Measurements from ENCODE around the gene EXOSC10. TPM values are rescaled to one million over a fixed set of nuclear protein-coding genes. Genes with fewer than 3 reads are reported as not detected.
"Not testable (repeated sequence)": the region's sequence is repeated elsewhere in the genome, so short reads cannot be mapped to it uniquely, and the experiment has no call there.

The EXOSC10 gene
- total and polyA plus RNA-seq, 4 donors: 16.9 to 90.5 (median 49.6) TPM

GRCh38 chr1:11026052-11026451, 73.6 kb downstream of the EXOSC10 start:
- intact Hi-C loops (cut with DNase I): no loop called here
- WGBS, 2 donors: 50 to 59% methylated on average over 1 of the region's 1 CpG
- H3K9me3 ChIP-seq (ENCODE audit: control insufficient read depth, low read length): no peaks in the 10 kb centered on the region
- H3K27ac ChIP-seq (ENCODE audit: low read depth in 1 of 2, low read length in 2 of 2): no peak overlapping the region
- no peaks in the 10 kb centered on the region for H3K27me3 ChIP-seq (ENCODE audit: control insufficient read depth in 1 of 2, insufficient read depth in 2 of 2, low read length in 1 of 2)
- no peaks in the 10 kb centered on the region for H3K4me1 ChIP-seq (ENCODE audit: control insufficient read depth in 1 of 2, insufficient read depth in 2 of 2, low read length in 2 of 2)
- DNase-seq (no peak), ATAC-seq (ENCODE audit: low FRiP score) (no peak)
- H3K4me3 ChIP-seq (ENCODE audit: low read length in 2 of 2): no peak overlapping the region
- peaks cover 0 to 12% of the 10 kb centered on the region in 2 donors for H3K36me3 ChIP-seq (ENCODE audit: control insufficient read depth in 1 of 2, insufficient read depth in 2 of 2, low read length in 1 of 2)

DNA sequence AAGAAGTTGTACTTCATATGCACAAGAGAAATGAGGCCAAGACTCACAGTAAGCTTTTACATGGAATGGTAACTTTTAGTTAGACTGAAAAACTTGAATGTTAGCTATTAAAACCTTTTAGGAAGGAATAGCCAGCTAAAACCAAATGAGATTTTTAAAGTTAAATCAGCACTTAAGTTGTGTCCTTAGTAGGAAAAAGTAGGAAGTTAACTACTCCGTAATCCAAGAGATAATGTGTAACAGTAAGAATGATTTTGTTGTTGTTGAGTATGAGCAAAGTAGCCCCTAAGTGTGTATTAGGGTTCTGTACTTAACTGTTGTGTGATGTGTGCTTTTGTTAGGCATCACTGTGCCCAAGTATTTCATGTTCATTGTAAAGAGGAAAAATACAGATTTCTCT, 74.1 kb downstream of the EXOSC10 start:
- DNase-seq: no peak
- Histone ChIP-seq H3K27ac (ENCODE audit: low read depth in 1 of 2, low read length in 2 of 2) (no peak overlapping the region), H3K9me3 (ENCODE audit: control insufficient read depth, low read length) (no peaks in the 10 kb centered on the region), H3K27me3 (ENCODE audit: control insufficient read depth in 1 of 2, insufficient read depth in 2 of 2, low read length in 1 of 2) (no peaks in the 10 kb centered on the region), H3K4me1 (ENCODE audit: control insufficient read depth in 1 of 2, insufficient read depth in 2 of 2, low read length in 2 of 2) (no peaks in the 10 kb centered on the region), H3K4me3 (ENCODE audit: low read length in 2 of 2) (no peak overlapping the region), H3K36me3 (ENCODE audit: control insufficient read depth in 1 of 2, insufficient read depth in 2 of 2, low read length in 1 of 2) (peaks cover 0 to 12% of the 10 kb centered on the region in 2 donors)
- no peak for ATAC-seq (ENCODE audit: low FRiP score)
- 73 to 82% methylated on average over 1 of the region's 1 CpG for WGBS, 2 donors
- intact Hi-C loops (cut with DNase I): no loop called here

DNA sequence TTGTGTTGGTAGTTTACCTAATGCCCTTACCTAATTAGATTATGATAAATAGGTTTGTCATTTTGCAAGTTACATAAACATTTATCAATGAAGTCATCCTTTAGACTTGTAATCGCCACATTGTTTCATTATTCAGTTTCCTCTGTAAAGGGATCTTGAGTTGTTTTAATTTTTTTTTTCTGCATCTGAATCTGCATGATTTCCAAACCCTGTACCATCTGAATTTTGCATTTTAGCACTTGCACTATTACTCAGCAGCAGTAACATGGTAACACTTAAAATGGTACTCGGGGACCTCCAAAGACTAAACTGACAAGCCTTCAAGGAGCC, 74.8 kb downstream of the EXOSC10 start:
- Histone ChIP-seq H3K4me1 (ENCODE audit: control insufficient read depth in 1 of 2, insufficient read depth in 2 of 2, low read length in 2 of 2) (no peaks in the 10 kb centered on the region), H3K9me3 (ENCODE audit: control insufficient read depth, low read length) (no peaks in the 10 kb centered on the region), H3K27ac (ENCODE audit: low read depth in 1 of 2, low read length in 2 of 2) (no peak overlapping the region), H3K4me3 (ENCODE audit: low read length in 2 of 2) (no peak overlapping the region), H3K27me3 (ENCODE audit: control insufficient read depth in 1 of 2, insufficient read depth in 2 of 2, low read length in 1 of 2) (no peaks in the 10 kb centered on the region), H3K36me3 (ENCODE audit: control insufficient read depth in 1 of 2, insufficient read depth in 2 of 2, low read length in 1 of 2) (peaks cover 0 to 11% of the 10 kb centered on the region in 2 donors)
- WGBS, 2 donors: 77 to 80% methylated on average over 2 of the region's 2 CpGs
- DNase-seq (no peak), ATAC-seq (ENCODE audit: low FRiP score) (no peak)
- intact Hi-C loops (cut with DNase I): no loop called here

GRCh38 chr1:11024154-11024873, 75.4 kb downstream of the EXOSC10 start:
- H3K36me3 ChIP-seq (ENCODE audit: control insufficient read depth in 1 of 2, insufficient read depth in 2 of 2, low read length in 1 of 2): peaks cover 0 to 10% of the 10 kb centered on the region in 2 donors
- H3K4me1 ChIP-seq (ENCODE audit: control insufficient read depth in 1 of 2, insufficient read depth in 2 of 2, low read length in 2 of 2): no peaks in the 10 kb centered on the region
- ATAC-seq (ENCODE audit: low FRiP score): no peak
- no peak overlapping the region for H3K4me3 ChIP-seq (ENCODE audit: low read length in 2 of 2)
- no peak for DNase-seq
- intact Hi-C loops (cut with DNase I): no loop called here
- H3K27me3 ChIP-seq (ENCODE audit: control insufficient read depth in 1 of 2, insufficient read depth in 2 of 2, low read length in 1 of 2): no peaks in the 10 kb centered on the region
- 86 to 89% methylated on average over 3 of the region's 3 CpGs for WGBS, 2 donors
- no peak overlapping the region for H3K27ac ChIP-seq (ENCODE audit: low read depth in 1 of 2, low read length in 2 of 2)
- H3K9me3 ChIP-seq (ENCODE audit: control insufficient read depth, low read length): no peaks in the 10 kb centered on the region

GRCh38 chr1:11023201-11023600, 76.5 kb downstream of the EXOSC10 start:
- no peak overlapping the region for H3K4me3 ChIP-seq (ENCODE audit: low read length in 2 of 2)
- H3K36me3 ChIP-seq (ENCODE audit: control insufficient read depth in 1 of 2, insufficient read depth in 2 of 2, low read length in 1 of 2): peaks cover 0 to 10% of the 10 kb centered on the region in 2 donors
- no peaks in the 10 kb centered on the region for H3K9me3 ChIP-seq (ENCODE audit: control insufficient read depth, low read length)
- DNase-seq: no peak
- H3K4me1 ChIP-seq (ENCODE audit: control insufficient read depth in 1 of 2, insufficient read depth in 2 of 2, low read length in 2 of 2): peaks cover 0 to 2% of the 10 kb centered on the region in 2 donors
- intact Hi-C loops (cut with DNase I): no loop called here
- WGBS, 2 donors: 91 to 92% methylated on average over 14 of the region's 14 CpGs
- H3K27ac ChIP-seq (ENCODE audit: low read depth in 1 of 2, low read length in 2 of 2): no peak overlapping the region
- no peak for ATAC-seq (ENCODE audit: low FRiP score)
- H3K27me3 ChIP-seq (ENCODE audit: control insufficient read depth in 1 of 2, insufficient read depth in 2 of 2, low read length in 1 of 2): no peaks in the 10 kb centered on the region

- intact Hi-C loops (cut with DNase I): no loop called here
- Histone ChIP-seq H3K36me3 (ENCODE audit: control insufficient read depth in 1 of 2, insufficient read depth in 2 of 2, low read length in 1 of 2) (peaks cover 4 to 9% of the 10 kb centered on the region in 2 donors), H3K4me1 (ENCODE audit: control insufficient read depth in 1 of 2, insufficient read depth in 2 of 2, low read length in 2 of 2) (peaks cover 0 to 2% of the 10 kb centered on the region in 2 donors)
Measured at GRCh38 chr1:11019971-11020370, 79.7 kb downstream of the EXOSC10 start.

DNA sequence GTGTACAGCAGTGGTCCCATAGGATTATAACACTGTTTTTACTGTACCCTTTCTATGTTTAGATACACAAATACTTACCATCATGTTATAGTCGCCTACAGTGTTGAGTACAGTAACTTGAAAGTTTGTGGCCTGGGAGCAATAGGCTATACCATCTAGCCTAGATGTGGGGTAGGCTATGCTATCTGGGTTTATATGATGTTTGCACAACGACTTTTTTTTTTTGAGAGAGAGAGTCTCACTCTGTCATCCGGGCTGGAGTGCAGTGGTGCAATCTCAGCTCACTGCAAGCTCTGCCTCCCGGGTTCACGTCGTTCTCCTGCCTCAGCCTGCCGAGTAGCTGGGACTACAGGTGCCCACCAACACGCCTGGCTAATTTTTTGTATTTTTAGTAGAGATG, 80.3 kb downstream of the EXOSC10 start:
- H3K4me1 ChIP-seq (ENCODE audit: control insufficient read depth in 1 of 2, insufficient read depth in 2 of 2, low read length in 2 of 2); H3K27ac ChIP-seq (ENCODE audit: low read depth in 1 of 2, low read length in 2 of 2); H3K9me3 ChIP-seq (ENCODE audit: control insufficient read depth, low read length); ATAC-seq (ENCODE audit: low FRiP score); H3K36me3 ChIP-seq (ENCODE audit: control insufficient read depth in 1 of 2, insufficient read depth in 2 of 2, low read length in 1 of 2); DNase-seq; H3K4me3 ChIP-seq (ENCODE audit: low read length in 2 of 2); intact Hi-C loops (cut with DNase I); H3K27me3 ChIP-seq (ENCODE audit: control insufficient read depth in 1 of 2, insufficient read depth in 2 of 2, low read length in 1 of 2): not testable (repeated sequence)
- WGBS, 2 donors: 73 to 78% methylated on average over 8 of the region's 8 CpGs

More at GRCh38 chr1:11019971-11020370, 79.7 kb downstream of the EXOSC10 start:
- ATAC-seq (ENCODE audit: low FRiP score) (no peak), DNase-seq (no peak)
- H3K9me3 ChIP-seq (ENCODE audit: control insufficient read depth, low read length): no peaks in the 10 kb centered on the region
- WGBS, 2 donors: 87 to 88% methylated on average over 7 of the region's 7 CpGs
- no peak overlapping the region for H3K4me3 ChIP-seq (ENCODE audit: low read length in 2 of 2)
- no peak overlapping the region for H3K27ac ChIP-seq (ENCODE audit: low read depth in 1 of 2, low read length in 2 of 2)
- no peaks in the 10 kb centered on the region for H3K27me3 ChIP-seq (ENCODE audit: control insufficient read depth in 1 of 2, insufficient read depth in 2 of 2, low read length in 1 of 2)

Other genes with a start within 250 kb of the EXOSC10 start
- 100 to 1,000 TPM; 124 to 128 TPM for gene TARDBP, start 87.2 kb downstream of the EXOSC10 start, total RNA-seq
- 100 to 1,000 TPM; 126 to 131 TPM for gene TARDBP, start 87.2 kb downstream of the EXOSC10 start, polyA plus RNA-seq
- gene MASP2, start 52.6 kb downstream of the EXOSC10 start, total RNA-seq: not detected
- gene MASP2, start 52.6 kb downstream of the EXOSC10 start, polyA plus RNA-seq: under 1 TPM in 1 of 2 donors, not detected in 1; 0.05 TPM
- gene SRM, start 39.9 kb downstream of the EXOSC10 start, total RNA-seq: 10 to 100 TPM; 48.9 to 71.2 TPM
- gene SRM, start 39.9 kb downstream of the EXOSC10 start, polyA plus RNA-seq: 10 to 100 TPM; 67.5 to 88.7 TPM
- 10 to 100 TPM in 1 of 2 donors, 1 to 10 TPM in 1; 7.1 to 19.1 TPM for gene ANGPTL7, start 89.5 kb upstream of the EXOSC10 start, total RNA-seq
- gene ANGPTL7, start 89.5 kb upstream of the EXOSC10 start, polyA plus RNA-seq: 10 to 100 TPM in 1 of 2 donors, not detected in 1; 10.8 TPM
- gene MTOR, start 162.7 kb upstream of the EXOSC10 start, total RNA-seq: 10 to 100 TPM; 29.8 to 31.8 TPM
- 10 to 100 TPM in 1 of 2 donors, 1 to 10 TPM in 1; 7.5 to 15.9 TPM for gene MTOR, start 162.7 kb upstream of the EXOSC10 start, polyA plus RNA-seq
- 1 to 10 TPM; 8.9 to 10.0 TPM for gene UBIAD1, start 173.3 kb upstream of the EXOSC10 start, total RNA-seq
- gene UBIAD1, start 173.3 kb upstream of the EXOSC10 start, polyA plus RNA-seq: 1 to 10 TPM; 4.6 to 8.5 TPM